GM19238 (cell line): ENCODE data around the gene KIAA0040.

Experiments
- DNase-seq: peaks from one replicate; pipeline ENCODE4 v3.0.0; 2011; ENCODE audit warnings: low spot score; ENCODE audit not compliant: insufficient read length

KIAA0040 gene

DNA sequence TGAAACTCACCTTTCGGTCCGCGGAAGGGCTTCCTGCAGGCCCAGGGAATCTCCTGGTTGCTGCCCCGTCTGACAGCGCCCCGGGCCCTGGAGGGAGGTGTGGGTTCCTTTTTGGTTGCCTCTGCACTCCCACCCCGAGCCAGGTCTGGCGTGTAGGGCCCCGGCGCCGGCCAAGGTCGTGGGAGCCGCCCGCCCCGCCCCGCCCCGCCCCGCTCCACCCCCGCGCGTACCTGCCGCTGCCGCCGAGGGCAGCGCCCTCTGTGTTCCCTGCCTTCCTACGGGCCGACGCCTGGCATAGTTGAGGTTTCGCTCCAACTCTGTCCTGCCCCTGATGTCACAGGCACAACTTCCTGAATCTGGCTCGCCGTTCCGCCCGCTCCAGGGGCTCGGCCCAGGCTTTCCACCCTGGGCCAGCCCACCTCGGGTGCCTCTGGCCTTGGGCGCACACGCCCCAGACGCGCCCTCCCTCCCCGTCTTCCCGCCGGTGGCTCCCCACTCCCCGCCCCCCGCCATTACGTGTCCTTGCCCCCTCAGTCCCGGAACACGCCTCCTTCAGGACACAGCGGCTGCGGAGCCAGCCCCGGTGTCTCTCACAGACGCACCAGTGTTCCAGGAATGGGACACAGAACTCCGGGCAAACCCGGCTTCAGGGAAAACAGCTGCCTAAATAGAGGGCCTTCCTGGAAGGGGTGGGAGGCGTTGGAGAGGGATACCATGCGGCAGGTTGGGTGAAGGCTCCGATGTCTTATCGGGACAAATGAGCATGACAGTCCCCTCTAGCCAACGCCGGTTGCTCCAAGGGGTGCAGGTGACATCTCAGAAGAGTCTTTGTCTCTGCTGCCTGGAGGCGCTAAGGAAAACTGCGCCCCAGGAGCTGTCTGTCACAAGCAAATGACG is at the start of gene KIAA0040:
KIAA0040 (minus strand) TSS at position 147 of the 897 bp plus-strand sequence. CDS start 31,763 bp downstream, outside the sequence.
- DNase-seq: peak; percentile 64

DNA sequence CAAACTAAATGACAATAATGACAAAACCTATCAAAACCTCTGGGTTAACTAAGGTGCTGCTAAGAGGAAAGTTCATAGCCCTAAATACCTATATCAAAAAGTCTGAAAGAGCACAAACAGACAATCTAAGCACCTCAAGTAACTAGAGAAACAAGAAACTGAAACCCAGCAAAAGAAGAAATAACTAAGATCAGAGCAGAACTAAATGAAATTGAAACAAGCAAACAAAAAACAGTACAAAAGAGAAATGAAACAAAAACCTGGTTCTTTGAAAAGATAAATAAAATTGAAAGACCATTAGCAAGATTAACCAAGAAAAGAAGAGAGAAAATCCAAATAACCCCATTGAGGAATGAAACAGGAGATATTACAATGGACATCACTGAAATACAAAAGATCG is 44.8 kb upstream of the KIAA0040 start:
- DNase-seq: no peak

DNA sequence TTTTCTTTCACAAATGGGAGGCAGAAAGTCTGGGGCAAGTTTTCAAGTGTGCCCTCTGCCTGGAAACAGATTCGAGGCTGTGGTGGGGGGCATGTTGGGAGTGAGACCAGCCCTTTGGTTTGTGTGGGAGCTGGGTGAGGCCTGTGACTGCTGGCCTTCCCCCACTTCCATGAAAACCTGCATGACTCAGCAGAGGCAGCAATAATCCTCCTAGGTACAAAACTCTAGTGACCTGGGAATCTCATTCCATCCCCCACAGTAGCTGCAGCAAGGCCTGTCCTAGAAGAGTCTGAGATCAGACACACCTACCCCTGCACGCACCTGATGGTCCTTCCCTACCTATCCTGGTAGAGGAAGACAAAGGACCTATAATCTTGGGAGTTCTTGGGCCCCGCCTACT is 42.1 kb upstream of the KIAA0040 start:
- no peak for DNase-seq

DNA sequence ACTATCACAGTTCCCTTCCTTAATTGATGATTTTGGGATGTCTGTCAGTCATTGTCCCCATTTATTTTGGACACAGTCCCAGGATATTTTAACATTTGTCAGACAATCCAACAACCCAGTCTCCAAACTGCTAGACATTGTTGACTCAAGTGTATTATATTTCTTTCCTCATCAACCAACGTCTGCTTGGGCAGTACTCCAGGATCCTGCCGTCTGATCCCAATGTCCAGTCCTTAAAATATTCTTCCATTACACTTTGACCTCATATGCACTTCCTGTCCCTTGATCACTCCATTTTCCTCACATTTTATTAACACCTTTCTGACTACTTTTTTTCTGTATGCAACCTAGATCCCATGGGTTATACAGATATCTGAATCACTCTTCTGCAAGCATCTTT is 39.8 kb upstream of the KIAA0040 start:
- DNase-seq: no peak

DNA sequence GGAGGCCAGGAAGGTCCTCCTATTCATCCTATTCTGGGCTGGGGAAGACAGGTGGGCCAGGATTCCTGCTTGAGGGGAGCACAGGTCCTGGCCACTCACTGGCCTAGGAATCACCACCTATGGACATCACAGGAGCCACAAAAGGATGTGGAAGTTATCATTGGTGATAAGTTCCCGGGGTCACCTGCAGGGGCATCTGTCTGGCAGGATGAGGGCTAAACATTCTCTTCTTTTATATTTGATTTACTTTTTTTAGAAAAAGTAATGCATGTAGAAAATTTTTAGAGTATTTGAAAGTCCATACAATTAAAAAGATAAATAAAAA is 33.2 kb upstream of the KIAA0040 start:
- DNase-seq: no peak

DNA sequence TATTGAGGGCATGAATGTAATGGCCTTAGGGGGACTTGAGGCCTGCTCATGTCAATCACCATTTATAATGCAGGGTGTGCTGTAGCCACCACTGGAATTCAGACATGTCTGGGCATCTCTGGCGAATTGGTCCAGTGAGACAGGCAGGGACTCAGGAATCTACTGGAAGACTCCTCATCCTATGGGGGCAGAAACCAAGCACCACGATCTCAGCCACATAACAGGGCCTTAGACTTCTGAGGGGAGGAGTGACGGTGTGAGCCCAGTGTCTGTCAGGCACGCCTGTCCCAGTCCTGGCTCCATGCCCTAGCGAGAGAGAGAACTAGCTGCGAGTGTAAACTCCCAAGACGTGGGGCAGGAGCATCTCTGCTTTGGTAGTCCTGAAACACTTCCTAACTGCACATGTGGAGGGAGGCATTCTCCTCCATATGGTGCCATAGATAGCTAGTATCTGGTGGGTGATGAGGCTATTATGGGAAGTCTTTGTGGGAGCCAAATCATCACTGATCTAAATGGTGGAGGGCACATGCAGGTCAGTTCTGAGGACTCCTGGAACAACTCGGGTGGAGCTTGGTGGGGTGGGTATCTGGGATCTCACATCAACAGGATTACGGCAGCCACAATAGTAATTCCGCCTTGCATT is 29.8 kb upstream of the KIAA0040 start:
- no peak for DNase-seq

DNA sequence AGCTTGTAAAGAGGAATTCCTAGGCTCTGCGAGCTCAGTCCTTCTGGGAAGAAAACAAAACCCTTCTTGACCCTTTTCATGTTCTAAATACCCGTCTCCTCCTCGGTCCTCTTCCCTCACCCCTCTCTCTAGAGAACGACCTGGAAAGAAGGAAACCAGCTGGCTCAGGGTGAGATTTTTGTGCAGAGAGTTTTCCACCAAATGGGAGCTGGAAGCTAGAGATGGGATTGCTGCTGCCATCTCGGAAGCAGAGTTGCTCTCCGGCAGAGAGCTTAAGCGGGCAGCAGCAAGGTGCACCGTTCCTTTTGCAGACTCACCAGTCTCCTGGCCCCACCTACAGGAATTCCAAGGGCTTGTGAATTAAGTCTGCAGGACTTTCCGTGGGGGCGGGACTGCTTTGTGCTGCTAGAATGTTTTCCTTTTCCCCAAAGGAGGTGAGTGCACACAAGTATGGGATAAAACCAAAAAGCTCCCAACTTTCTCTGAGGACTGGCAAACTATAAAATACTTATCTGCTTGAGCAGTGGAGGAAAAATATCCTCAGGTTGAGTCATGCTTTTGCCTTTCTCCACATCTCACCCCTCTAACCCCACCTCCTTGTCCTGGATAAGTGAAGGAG is 29.1 kb upstream of the KIAA0040 start:
- DNase-seq: no peak

DNA sequence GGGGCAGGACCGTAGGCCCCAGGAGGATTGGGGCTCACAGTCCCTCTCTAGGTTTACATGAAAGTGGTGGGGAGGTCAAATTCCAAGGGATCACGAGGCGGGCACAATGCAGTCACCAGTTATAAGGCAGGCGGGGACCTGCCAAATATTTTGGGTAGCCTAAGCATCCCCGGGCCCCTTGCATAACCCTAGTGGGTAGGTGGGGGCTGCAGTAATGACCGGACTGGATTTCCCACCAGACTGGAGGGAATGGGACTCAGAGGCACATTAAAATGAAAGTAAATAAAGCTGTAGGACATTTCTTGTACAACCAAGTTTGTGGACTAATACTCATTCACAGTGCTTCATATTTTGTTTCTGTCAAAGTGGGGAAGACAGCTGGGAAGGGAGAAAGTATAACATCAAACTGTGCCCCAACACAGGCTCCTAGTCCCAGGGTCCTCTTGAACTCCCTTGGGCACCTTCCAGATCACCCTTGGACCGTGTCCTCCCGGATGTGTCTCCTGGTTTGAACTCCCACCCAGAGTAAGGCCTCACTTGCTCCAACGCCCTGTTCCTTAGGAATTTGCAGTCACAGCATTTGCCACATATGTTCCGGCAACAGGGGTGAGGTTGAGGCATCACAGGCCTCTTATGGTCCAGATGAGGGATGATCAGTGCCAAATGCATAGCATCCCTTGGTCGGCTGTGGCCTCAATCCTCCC is 28.4 kb upstream of the KIAA0040 start:
- DNase-seq: no peak

DNA sequence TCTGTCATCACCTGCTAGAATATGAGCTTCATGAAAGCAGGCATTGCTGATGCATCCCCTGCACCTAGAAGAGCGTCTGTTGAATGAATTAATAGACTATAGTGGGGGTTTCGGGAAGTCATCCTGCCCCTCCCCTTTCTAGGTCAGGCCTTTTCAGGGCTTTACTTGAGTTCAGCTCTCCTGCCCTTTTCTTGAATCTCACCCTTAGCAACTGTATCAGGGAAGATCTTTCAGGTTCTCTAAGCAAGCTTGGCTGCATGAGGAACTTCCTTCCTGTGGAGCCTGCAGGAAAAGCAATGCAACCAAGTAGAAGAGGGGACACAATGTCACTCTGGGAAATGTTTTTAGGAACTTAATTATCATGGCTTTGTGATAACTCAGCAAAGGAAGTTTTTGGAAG is 27.2 kb upstream of the KIAA0040 start:
- DNase-seq: no peak

DNA sequence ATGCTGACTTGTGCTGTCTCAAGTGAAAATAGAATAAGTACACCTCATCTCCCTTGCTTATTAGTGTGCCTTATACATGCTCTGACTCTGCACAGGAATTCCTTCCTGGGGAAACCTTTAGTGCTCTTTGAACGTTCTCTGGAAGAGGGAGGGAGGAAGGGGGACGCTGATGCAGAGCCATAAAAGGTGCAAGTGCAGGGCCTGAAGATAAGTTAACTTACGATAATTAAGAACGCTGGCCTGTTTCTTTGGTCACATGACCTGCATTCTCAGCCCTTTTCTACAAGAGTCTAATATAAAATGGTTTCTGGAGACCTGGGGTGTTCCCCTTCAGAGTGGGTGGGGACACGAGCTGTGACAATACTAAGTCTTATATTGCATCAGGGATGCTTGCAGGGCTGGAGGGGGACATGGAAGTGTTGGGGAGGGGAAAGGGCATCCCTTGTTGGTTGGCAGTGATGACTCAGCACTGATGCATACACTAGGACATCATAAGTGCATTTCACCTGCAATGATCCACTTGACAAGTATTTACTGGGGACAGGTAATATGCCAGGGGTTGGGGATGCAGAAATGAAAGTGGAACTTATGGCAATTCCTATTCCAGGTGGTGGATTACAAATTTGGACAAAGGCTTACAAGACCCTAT is 26.3 kb upstream of the KIAA0040 start:
- no peak for DNase-seq

DNA sequence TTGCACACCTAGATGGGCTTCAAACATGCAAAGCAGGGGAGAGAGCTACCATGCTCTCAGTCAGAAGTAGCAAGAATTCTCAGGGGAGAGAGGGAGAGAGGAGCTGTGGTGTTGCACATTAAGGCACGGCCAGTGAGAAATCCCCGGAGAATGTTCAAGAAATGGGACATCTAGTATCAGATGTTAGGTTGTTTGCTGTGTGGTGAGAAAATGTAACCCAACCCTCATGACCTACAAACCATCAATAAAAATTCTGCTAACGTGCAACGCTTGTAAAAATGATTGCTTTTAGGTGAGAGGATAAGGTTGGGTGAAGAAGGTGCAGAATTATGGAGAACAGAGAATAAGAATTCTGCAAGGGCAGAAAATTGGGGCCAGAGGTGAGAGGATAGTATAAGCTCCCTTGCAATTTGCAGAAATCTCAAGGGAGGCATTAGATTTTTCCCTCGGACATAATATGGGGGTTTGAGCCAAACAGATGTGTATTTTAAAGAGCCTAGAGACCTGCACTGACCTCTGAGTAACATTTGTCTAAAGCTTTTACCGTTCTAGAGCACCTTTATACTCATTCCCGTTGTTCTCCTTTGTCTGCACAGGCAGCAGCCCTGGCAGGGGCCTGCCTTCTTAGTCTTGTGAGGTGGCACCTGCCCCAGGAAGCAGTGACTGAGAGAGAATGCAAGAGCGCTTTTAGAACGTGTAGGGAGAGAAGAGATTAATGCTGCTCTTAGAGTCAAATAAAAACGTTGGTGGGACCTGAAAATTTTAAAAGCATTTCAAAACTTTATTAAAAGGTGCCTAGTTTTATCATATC is 25.4 kb upstream of the KIAA0040 start:
- DNase-seq: no peak

DNA sequence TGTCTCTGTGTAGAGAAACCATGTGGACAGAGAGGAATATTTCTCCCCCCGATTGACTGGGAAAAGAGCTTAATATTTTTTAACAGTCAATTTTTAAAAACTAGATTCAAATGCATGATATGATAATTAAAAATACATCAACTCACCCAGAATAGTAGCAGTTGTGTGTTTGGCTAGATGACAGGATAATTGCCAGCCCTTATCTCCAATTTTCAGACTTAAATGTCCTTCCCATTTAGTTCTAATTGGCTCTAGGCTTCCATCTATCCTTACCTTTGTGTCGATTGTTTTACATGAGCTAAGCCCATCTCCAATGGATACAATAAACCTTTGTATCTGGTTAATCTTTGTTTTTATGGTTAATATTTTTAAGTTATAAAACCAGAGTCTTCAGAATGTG is 23.9 kb upstream of the KIAA0040 start:
- no peak for DNase-seq

DNA sequence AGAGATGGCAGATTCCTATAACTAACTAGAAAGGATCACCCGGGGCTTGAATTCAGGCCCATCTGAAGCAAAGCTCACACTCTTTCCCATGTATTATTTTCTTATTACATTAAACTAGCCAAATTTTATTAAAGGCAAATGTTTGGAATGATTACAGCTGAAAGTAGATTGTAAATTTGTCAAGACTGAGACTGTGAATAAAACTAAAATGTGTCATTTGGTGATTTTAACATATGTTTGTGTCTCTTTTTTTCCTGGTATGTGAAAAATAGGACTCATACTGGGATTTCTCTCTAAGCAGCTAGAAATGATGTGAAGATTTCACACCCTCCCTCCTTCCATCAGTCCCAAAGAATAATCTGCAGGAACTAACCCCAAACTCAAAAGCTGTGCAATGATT is 19.1 kb upstream of the KIAA0040 start:
- DNase-seq: no peak

DNA sequence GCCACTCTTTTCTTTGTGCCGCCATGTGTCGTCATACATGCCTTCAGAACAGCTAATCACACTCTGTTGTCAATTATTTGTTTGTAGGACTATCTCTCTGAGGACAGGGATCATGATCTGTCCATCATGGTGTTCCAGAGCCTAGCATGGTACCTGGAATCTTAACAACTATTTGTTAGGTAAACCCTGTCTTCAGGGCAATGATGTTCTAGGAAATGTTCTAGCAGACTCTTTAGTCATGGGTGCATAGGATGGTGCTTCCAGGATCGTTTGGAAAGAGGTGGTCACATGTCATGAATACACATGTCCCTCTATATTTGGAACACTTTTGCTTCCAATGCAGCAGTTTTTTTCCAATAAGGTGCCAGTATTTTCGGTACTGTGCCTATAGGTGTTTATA is 18.2 kb upstream of the KIAA0040 start:
- DNase-seq: no peak

DNA sequence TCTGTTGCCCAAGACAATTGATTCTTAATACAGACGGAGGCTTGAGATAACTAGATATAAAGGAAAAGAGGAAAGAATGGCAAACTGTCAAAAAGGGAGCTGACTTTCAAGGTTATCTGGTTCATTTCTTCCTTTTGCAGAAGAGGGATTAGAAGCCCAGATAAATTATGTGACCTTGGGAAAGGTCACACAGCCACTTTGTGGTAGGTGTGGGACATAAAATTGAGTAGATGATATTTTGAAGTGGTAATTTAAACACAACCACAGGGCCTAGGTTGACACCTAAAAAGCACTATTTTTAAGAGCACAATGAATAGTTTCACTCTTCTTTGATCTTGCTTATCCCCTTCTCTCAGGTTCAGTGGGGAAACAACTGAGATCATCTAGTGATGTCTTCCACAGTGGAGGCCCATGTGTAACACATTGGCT is 16.9 kb upstream of the KIAA0040 start:
- DNase-seq: no peak

DNA sequence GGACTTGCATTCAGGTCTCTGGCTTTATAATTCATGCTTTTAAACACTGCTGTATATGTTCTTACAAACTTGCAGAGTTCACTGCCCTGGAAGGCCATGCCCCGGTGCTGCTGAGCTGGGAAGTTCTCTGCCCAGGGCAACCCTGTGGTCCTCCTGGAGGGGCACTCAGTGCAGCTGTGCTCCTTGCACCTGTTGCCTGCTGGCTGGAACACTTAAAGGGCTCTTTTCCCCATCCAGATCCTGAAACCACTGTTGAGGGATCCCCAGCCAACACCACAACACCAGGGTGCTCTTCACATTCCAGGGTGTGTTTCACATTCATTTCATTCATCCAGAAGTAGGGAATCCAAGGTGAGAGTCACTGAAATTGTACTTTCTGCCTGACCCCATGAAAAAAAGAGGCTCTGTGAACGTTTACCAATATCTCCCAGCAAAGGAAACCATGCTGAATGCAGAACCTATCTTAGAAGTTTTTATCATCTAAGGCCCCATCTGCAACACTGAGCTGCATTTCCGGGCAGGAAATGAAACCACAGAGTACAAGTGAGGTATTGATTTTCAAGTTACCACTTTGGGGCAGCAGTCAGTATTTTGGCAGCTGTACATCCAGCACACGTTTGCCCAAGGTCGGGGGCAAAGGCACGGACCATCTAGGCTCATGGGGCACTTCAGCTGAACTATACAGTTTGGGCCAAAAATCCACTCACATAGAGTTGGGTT is 16.4 kb upstream of the KIAA0040 start:
- DNase-seq: no peak

DNA sequence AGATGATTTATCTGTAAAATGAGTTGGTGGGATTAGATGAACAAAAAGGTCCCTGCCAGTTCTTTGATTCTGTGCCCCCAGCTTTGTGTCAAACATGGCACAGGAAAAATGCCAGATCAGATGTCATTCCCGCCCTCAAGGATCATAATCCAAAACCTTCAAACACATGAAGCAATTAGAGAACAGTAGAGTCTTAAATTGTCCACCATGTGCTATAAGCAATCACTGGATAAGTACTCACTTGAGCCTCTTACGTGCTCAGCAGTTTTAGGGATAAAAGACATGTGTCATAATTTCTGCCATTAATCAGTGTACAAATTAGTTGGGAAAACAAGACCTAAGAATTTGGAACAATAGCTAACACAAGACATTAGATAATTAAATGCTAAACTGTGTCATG is 15.4 kb upstream of the KIAA0040 start:
- no peak for DNase-seq

DNA sequence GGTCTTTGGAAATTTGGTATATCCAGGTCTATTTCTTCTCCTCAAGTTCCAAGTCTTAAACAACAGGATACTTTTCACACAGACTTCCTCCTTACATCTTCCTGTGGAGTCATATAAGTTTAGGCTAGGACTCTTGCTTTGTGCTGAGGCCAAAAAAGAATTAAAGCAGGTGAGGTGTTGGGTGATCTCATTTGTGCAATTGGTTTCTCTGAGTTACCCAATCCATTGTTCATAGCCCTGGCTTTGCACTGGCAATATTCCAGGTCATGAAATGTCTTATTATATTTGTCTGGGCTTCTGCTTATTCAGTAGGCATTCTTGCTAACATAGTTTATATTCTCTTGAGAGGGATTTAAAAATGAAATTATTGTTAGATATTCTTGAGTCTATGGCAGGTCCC is 14.1 kb upstream of the KIAA0040 start:
- DNase-seq: no peak

DNA sequence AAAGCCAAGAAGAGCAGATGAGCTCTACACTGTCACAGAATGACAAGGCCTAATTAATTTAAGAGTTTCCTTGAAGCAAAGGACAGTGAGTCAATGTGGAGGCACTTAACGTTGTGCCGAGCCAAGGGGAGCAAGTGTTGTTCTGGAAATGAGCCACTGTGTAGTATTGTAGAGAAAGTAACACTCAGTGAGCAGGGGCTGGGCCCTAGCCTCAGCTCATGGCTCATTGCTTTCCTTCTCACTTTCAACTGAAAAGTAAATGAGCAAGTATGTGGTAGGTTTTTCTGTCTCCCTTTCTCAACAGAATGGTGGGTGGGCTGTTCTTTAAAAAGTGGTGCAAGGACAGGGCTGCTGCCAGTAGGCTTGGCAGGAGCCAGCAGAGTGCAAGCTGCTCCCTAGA is 11.8 kb upstream of the KIAA0040 start:
- DNase-seq: no peak

DNA sequence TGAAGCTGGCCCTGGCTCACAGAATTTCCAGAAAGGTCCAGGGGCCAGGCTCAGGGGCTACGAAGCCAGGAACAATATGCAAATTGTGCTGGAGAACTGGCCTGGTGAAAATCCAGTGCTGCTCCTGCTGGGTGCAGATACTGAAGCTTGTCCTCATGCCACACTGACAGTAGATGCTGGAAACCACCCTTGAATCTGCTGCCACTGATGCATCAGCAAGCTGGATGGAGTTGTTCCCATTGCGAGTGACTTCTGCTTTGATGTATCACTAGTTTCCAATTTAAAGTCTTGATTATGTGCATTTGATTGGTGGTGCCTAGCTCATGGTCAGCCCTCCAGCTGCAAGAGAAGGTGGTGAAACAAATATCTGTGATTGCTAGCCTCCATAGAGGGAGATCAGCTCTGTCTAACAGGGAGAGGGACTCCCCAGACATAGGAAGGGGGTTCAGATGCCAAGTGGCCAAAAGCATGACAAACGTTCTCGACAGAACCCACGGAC is 11.0 kb upstream of the KIAA0040 start:
- no peak for DNase-seq
